Endothelial cell of umbilical vein (primary cell): ENCODE data around the gene CHMP1A.

Experiments used
- EZH2 ChIP-seq: IDR thresholded peaks from 2 replicates; pipeline ENCODE4 v1.6.1; 2012; ENCODE audit warnings: borderline replicate concordance, low read depth, mild to moderate bottlenecking, moderate library complexity, low read length, inconsistent platforms; ENCODE audit not compliant: severe bottlenecking
- POLR2A ChIP-seq: IDR thresholded peaks from 2 replicates; pipeline ENCODE4 v1.6.1; 2012; ENCODE audit warnings: low read depth, mild to moderate bottlenecking, control low read depth, low read length
- POLR2AphosphoS5 ChIP-seq: IDR thresholded peaks from 2 replicates; pipeline ENCODE4 v1.6.1; 2012; ENCODE audit warnings: low read depth, mild to moderate bottlenecking, control low read depth, low read length, moderate library complexity; ENCODE audit not compliant: insufficient read depth
- TF ChIP-seq, protein P1 (sequence below): IDR thresholded peaks from 2 replicates; pipeline ENCODE4 v1.6.1; 2011; ENCODE audit not compliant: insufficient read depth, insufficient read length
- TF ChIP-seq, protein P2 (sequence below), 2 donors: IDR thresholded peaks; 1 replicate in 1 of 2; 2 replicates in 1 of 2; pipeline ENCODE4 v1.5.1; 2011; ENCODE audit warnings: low read length in 2 of 2, mild to moderate bottlenecking in 2 of 2, moderate library complexity in 2 of 2, control low read depth in 1 of 2, inconsistent platforms in 1 of 2, low read depth in 1 of 2; ENCODE audit not compliant: insufficient read depth in 1 of 2; ENCODE audit errors: extremely low read depth in 1 of 2

DNA sequence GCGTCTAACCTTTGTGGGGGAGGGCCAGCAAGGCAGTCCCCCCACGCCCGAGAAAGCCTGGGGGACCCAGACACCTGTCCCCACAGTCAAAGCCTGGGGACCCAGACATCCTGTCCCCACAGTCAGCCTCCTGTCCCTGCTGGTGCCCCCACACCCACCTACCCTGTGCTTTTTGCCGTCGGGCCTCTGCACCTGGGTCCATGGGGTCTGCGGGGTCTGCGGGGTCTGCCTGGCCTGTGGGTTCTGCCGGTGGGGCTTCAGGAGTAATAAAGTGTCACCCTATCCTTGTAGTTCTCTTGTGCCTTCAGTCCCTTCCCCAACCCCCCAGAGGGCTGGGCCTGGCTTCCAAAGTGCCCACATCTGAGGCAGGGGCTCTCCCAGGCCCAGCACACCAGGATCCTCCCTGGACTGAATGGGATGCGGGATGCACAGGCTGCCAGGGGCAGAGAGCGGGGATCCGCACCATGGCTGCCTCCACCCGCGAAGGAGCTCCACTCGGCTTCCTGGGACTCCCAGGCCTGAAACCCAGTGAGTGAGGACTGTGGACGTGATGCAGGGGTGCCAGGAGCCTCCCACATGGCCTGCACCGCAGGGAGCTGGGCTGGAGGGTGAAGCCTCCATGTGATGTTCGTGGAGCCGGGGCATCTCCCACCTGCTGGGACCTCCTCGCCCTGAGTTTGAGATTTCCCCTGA lies 60.4 kb downstream of the CHMP1A start:
- no peak for TF ChIP-seq EZH2
- TF ChIP-seq, protein P1, sequence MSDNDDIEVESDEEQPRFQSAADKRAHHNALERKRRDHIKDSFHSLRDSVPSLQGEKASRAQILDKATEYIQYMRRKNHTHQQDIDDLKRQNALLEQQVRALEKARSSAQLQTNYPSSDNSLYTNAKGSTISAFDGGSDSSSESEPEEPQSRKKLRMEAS, result no peak
- TF ChIP-seq, protein P2, sequence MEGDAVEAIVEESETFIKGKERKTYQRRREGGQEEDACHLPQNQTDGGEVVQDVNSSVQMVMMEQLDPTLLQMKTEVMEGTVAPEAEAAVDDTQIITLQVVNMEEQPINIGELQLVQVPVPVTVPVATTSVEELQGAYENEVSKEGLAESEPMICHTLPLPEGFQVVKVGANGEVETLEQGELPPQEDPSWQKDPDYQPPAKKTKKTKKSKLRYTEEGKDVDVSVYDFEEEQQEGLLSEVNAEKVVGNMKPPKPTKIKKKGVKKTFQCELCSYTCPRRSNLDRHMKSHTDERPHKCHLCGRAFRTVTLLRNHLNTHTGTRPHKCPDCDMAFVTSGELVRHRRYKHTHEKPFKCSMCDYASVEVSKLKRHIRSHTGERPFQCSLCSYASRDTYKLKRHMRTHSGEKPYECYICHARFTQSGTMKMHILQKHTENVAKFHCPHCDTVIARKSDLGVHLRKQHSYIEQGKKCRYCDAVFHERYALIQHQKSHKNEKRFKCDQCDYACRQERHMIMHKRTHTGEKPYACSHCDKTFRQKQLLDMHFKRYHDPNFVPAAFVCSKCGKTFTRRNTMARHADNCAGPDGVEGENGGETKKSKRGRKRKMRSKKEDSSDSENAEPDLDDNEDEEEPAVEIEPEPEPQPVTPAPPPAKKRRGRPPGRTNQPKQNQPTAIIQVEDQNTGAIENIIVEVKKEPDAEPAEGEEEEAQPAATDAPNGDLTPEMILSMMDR (IDR thresholded peaks at IDR 0.05; ENCODE audit: extremely low read depth in 1 of 2, insufficient read depth in 1 of 2, low read depth in 1 of 2, low read length in 2 of 2), result no peak
- TF ChIP-seq POLR2A, result no peak
- TF ChIP-seq POLR2AphosphoS5, result no peak
